Islet precursor cell (in vitro differentiated cells): Measurements from ENCODE around the gene UQCR10.

Source experiments
- DNase-seq: peaks from one replicate; pipeline ENCODE4 v3.0.0-alpha.2; 2018

The UQCR10 gene

DNA sequence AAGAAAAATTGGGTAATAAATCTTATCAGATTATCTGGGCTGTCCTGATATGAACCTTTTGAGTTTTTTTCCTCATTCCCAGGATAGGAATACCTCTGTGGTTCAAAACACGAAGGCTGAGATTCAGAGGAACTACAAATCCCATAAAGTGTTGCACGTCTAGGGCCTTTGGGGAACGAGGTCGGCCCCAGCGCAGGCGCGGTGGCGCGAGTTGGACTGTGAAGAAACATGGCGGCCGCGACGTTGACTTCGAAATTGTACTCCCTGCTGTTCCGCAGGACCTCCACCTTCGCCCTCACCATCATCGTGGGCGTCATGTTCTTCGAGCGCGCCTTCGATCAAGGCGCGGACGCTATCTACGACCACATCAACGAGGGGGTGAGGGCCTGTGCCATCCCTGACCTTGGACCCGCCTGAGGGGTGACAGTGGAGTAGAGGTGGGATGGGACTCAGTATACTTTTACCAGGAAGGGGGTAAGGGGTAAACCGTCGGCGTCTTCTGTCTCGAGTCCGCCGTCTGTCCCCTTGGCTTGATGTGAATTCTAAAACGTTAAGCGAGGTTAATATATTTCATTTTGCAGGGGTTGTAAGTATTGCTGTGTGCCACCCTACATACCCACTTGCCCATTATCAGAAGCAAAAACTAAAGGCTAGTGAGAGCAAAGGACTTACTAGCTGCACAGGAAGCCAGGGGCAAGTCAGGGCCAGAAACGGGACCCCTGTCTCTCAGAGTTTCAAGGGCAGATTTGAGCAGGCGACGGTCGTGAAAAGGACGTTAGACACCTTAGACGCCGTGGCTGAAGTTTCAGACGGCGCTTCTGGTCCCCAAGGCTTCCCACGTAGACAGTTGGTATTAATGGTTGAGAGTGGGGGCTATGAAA is at the start of gene UQCR10:
TSS of gene UQCR10 (plus strand) at position 199 of the 881 bp plus-strand sequence. CDS start at position 229, 30 bp downstream.
- DNase-seq = peak; percentile 93

DNA sequence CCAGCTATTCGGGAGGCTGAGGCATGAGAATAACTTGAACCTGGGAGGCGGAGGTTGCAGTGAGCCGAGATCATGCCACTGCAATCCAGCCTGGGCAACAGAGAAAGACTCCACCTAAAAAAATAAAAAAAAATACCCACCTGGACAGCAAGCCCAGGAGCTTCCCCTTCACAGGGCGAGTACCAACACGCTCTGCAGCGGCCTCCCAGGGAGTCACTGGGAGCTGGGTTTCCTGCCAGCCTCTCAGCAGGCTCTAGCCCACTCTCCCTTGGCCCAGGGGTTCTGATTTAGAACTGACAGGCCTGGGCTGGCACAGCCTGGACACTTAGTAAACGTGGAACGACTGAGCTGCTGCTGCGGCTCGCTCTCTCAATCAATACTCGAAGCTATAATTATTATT is 49.4 kb upstream of the UQCR10 start:
- no peak for DNase-seq

- no peak for DNase-seq
Measured at GRCh38 chr22:29718949-29719898, 47.9 kb upstream of the UQCR10 start.

DNA sequence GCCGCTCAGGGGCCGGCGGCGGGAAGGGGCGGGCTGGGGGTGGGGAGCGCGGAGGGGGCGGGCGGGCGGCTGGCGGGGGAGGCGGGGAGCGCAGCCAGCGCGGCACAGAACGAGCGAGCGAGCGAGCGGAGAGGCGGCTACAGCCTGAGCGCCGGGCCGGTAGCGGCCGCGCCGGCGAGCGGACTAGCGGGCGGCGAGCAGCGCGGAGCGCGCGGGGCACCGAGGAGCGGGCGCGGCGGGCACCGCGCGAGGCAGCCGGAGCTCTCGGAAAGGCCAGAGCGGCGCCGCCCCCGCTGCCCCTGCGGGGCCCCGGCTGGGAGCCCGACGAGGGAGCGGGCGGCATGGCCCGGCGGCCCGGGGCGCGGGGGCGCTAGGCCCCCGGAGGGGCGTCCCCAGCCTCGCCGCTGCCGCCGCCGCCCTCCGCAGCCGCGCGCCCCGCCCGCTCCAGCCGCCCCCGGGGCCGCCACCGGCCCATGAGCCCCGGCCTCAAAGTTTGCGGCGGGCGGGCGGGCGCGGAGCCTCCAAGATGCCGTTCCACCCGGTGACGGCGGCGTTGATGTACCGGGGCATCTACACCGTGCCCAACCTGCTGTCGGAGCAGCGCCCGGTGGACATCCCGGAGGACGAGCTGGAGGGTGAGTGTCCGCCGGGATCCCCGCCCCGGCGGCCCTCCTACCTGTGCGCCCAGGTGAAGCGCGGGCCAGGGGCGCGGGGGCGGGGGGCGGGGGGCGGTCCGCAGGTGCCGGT is 47.1 kb upstream of the UQCR10 start, which contains the start of gene CABP7:
TSS of gene CABP7 (plus strand) at position 105 of the 747 bp plus-strand sequence. CDS start at position 527, 422 bp downstream.
- DNase-seq = no peak

- DNase-seq = no peak
Measured at GRCh38 chr22:29720811-29721323, 46.3 kb upstream of the UQCR10 start.

GRCh38 chr22:29722151-29722550 is 45.0 kb upstream of the UQCR10 start:
- DNase-seq = no peak

DNA sequence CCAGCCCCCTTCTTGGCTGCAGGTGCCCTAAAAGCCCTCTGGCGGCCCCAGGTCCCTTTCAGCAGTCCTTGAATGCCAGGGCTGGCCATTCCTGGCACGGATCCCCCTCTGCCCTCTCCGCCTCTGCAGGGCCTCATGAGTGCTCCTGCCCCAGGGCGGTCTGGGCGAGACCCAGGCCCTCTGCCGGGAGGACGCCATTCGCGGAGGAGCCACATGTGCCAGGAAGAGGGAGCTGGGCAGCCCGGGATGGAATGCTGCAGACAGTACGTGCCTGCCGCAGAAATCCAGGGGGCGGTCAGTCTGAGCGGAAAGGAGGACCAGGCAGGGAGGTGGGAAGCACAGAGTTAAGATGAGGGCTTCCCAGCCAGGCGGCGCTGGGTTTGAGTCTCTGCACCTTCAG is 44.6 kb upstream of the UQCR10 start:
- DNase-seq = no peak

GRCh38 chr22:29723766-29724165 is 43.4 kb upstream of the UQCR10 start:
- no peak for DNase-seq

DNA sequence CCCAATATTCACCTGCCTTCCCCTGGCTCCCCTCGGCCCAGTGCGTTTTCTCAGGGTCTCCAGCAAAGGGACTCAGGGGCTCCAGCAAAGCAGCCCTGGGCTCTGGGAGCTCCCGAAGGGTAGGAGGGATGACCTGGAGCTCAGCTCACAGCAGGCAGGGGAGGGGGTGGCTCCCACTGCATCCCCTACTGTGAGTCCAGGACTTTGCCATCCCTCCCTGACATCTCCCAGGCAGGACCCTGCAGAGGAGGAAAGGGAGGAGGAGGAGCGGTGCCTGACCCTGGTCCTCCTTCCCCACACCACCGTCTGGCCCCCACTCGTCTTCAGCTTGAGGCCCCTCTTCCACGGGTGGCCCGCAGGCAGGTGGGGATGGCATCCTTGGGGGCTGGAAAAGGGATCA is 42.3 kb upstream of the UQCR10 start:
- no peak for DNase-seq

GRCh38 chr22:29726106-29726505 is 41.1 kb upstream of the UQCR10 start:
- no peak for DNase-seq

DNA sequence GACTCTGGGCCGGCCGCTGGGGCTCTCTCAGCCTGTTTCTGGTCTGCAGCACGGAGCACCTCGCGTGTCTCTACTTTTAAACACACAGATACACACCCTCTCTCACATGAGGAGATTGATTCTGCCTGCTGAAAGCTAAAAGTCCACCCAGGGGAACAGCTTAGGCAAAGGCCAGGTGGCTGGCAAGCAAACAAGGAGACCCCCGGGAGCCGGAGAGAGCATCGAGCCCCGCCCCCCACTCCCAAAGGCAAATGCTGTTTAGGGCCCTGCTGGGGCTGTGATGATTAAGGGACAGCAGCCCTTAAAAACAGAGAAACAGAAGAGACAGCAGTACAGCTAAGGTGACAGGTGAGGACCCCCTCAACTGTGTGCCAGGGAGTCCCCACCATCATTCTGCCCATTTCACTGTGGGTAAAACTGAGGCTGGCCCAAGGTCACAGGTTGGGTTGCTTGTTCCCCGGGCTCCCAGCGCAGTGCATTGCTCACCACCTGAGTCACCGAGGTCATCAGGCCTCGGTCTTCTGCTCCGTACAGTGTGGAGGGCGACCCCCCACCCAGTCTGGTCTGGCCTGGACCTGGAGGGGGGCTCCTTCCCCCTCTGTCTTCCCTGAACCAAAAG is 40.5 kb upstream of the UQCR10 start:
- DNase-seq = no peak

GRCh38 chr22:29727131-29727523 is 40.0 kb upstream of the UQCR10 start:
- DNase-seq = peak; percentile 76

GRCh38 chr22:29729161-29729560 is 38.0 kb upstream of the UQCR10 start:
- no peak for DNase-seq

- DNase-seq = no peak
Measured at GRCh38 chr22:29731058-29731850, 35.9 kb upstream of the UQCR10 start.

GRCh38 chr22:29732883-29733282 is 34.3 kb upstream of the UQCR10 start:
- DNase-seq = no peak

DNA sequence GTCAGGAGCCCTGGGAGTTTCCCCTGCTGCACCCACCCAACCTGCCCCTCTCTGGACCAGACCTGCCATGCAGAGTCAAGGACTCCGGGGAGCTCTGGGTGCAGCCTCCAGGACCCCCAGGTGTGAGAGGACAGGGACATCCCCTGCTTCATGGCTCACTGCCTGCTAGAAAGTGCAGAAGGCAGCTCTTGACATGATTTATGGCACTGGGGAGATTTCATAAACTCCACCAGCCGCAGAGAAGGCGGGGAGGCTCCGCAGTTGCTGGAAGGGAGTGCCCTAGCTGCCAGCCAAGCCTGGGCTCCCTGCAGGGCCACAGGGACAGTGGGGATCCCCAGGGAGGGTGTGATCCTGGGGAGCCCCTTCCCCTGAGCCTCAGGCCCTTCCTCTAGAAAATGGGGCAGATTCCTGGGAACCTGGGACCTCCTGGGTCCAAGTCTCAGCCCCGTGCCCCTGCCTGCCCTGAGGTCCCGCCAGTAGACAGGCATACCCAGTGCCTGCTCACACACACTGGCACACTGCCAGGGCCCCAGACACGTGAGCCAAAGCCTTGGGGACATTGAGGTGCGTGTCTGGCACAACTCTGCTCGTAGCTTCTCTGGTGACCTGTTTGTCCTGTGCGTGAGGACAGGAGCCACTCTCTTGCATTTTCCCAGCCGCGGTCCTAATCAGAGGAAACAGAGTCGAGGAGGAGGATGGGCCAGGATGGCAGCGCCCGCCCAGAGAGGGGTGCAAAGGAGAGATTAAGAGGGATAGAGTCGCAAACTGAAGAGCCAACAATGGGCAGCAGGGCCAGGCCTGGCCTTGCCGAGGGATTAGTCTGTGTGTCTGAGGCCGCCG is 33.6 kb upstream of the UQCR10 start:
- no peak for DNase-seq

DNA sequence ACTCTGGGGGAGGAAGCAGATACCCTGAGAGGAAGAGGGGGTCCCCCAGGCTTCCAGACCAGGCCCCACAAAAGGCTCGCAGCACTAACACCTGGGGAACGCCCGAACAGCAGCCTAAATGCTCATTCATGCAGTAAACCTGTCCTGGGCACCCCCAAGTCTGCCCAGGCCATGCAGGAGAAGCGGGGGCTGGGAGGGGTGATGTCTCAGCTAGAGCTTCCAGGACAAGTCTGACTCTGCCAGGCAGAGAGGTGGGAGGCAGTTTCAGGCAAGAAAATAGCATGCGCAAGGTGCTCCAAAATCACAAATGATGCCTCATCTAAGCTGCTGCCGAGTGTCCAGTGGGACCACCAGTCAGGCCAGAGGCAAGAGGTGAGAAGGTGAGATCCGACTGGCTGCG is 32.8 kb upstream of the UQCR10 start:
- DNase-seq = no peak

DNA sequence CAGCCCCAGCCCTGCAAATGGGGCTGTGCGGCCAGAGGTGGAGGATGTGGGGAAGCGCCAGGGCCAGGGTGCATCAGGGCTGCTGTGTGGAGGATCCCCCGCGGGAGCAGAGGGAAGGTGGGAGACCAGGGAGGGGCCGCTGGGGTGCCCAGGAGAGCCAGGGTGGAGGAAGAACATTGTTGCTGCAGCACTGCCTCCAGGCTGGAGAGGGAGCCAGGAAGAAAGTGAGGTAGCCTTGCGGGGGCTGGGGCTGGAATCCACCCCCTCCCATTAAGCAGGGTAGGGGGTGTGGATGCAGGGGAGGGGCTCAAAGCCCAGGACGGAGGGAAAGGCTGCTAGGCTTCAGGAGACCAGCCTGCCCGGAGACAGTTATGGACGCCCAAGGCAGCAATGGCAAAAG is 32.3 kb upstream of the UQCR10 start:
- no peak for DNase-seq

GRCh38 chr22:29735416-29735815 is 31.8 kb upstream of the UQCR10 start:
- no peak for DNase-seq
